Esophagus squamous epithelium (tissue), 5 donors: ENCODE data around the gene SYDE2. TPM values are rescaled to one million over a fixed set of nuclear protein-coding genes. Genes with fewer than 3 reads are reported as not detected.
A peak's percentile ranks its signal among the peaks of the same experiment; 100 is the strongest.
"Not testable (repeated sequence)": the region's sequence is repeated elsewhere in the genome, so short reads cannot be mapped to it uniquely, and the experiment has no call there.

Experiments
- DNase-seq: peaks from one replicate; lab custom pipeline; 2025; lab: John Stamatoyannopoulos, UW
- H3K27ac ChIP-seq, 4 donors: fragments of 200-600 bp; sonication (generic); one replicate each; pipeline ENCODE4 v1.5.1; 2016 to 2019; ENCODE audit warnings: mild to moderate bottlenecking in 1 of 4
- H3K27me3 ChIP-seq, 4 donors: fragments of 200-600 bp; sonication (generic); 1 replicate in 3 of 4; 2 replicates in 1 of 4; pipeline versions ENCODE4 v1.5.1 to v1.6.0; 2017 to 2021; ENCODE audit warnings: antibody characterized with exemption in 1 of 4
- H3K36me3 ChIP-seq, 3 donors: fragments of 200-600 bp; sonication (generic); one replicate each; pipeline ENCODE4 v1.5.1; 2016 to 2019
- H3K4me1 ChIP-seq, 3 donors: fragments of 200-600 bp; sonication (generic); one replicate each; pipeline ENCODE4 v1.5.1; 2017 to 2019
- H3K4me3 ChIP-seq, 4 donors: fragments of 200-600 bp; sonication (generic); 1 replicate in 3 of 4; 2 replicates in 1 of 4; pipeline ENCODE4 v1.5.1; 2016 to 2019; ENCODE audit warnings: mild to moderate bottlenecking in 2 of 4, moderate library complexity in 1 of 4
- H3K9me3 ChIP-seq, 3 donors: fragments of 200-600 bp; sonication (generic); one replicate each; pipeline ENCODE4 v1.5.1; 2016 to 2019
- POLR2A ChIP-seq, 4 donors: fragments of 450-650 bp; IDR thresholded peaks; one replicate each; pipeline ENCODE4 v1.6.1; 2017; ENCODE audit warnings: antibody characterized with exemption in 4 of 4, mild to moderate bottlenecking in 4 of 4, moderate library complexity in 3 of 4
- WGBS, 2 donors: methylation state at CpG; one replicate each; pipeline ENCODE4 v1.1.5; 2018; 5-methylcytosine and 5-hydroxymethylcytosine counted together
- intact Hi-C: fragments of 100-400 bp; cut with DNase I; formaldehyde crosslinking; loops from one replicate; pipeline ENCODE4 v1.15.0; 2022
- total RNA-seq, 4 donors: library from RNA; depleted of rRNA; stranded (reverse); fragments of >200 nt; gene quantifications; one replicate each; pipeline ENCODE4 v1.1.0, GENCODE V29; 2016
- TF ChIP-seq, protein P1 (sequence below), 6 experiments: fragments of 450-650 bp in 4 of 6; fragments of 200-600 bp in 2 of 6; sonication (generic) in 2 of 6; IDR thresholded peaks; one replicate each; pipeline ENCODE4 v1.5.1; 2016 to 2019; ENCODE audit warnings: antibody characterized with exemption in 6 of 6, mild to moderate bottlenecking in 4 of 6, moderate library complexity in 4 of 6
- donor health status: DM: yes; HTN: yes; CAD: no.

Gene SYDE2, protein sequence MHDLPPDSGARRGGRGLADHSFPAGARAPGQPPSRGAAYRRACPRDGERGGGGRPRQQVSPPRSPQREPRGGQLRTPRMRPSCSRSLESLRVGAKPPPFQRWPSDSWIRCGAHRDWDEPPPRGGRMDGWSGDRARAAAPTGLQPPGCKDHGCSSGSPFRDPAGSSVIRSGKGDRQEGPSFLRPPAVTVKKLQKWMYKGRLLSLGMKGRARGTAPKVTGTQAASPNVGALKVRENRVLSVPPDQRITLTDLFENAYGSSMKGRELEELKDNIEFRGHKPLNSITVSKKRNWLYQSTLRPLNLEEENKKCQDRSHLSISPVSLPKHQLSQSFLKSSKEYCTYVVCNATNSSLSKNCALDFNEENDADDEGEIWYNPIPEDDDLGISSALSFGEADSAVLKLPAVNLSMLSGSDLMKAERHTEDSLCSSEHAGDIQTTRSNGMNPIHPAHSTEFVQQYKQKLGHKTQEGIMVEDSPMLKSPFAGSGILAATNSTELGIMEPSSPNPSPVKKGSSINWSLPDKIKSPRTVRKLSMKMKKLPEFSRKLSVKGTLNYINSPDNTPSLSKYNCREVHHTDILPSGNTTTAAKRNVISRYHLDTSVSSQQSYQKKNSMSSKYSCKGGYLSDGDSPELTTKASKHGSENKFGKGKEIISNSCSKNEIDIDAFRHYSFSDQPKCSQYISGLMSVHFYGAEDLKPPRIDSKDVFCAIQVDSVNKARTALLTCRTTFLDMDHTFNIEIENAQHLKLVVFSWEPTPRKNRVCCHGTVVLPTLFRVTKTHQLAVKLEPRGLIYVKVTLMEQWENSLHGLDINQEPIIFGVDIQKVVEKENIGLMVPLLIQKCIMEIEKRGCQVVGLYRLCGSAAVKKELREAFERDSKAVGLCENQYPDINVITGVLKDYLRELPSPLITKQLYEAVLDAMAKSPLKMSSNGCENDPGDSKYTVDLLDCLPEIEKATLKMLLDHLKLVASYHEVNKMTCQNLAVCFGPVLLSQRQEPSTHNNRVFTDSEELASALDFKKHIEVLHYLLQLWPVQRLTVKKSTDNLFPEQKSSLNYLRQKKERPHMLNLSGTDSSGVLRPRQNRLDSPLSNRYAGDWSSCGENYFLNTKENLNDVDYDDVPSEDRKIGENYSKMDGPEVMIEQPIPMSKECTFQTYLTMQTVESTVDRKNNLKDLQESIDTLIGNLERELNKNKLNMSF
- 10 to 100 TPM in 1 of 4 donors, 1 to 10 TPM in 3; 2.8 to 10.9 (median 4.4) TPM for total RNA-seq

DNA sequence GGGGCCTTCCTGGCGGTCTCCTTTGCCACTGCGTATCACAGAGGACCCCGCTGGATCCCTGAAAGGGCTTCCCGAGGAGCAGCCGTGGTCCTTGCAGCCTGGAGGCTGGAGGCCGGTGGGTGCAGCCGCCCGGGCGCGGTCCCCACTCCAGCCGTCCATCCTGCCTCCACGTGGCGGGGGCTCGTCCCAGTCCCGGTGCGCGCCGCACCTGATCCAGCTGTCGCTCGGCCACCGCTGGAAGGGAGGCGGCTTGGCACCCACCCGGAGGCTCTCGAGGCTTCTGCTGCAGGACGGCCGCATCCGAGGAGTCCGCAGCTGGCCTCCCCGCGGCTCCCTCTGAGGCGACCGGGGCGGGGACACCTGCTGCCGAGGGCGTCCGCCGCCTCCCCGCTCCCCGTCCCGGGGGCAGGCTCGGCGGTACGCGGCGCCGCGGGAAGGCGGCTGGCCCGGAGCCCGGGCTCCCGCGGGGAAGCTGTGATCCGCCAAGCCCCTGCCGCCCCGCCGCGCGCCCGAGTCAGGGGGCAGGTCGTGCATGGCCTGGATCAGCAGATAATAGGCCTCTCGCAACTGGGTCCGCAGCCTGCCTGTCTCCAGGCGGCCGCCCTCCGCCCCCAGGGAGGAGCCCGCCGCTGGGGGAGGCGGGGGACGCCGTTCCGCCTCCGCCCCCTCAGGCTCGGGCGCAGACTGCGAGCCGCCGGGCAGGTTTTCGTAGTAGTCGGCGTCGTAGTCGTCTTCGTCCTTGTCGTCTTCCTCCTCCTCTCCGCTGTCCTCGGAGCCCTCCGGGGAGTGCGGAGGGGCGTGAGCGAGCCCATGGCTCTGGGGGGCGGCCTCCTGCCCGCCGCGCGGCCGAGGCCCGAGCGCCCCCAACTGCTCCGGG is at the start of gene SYDE2:
Gene SYDE2 (minus strand): TSS at position 554 of the 877 bp plus-strand sequence. CDS start 20 bp downstream, at position 534.
- intact Hi-C loops: no loop called here

DNA sequence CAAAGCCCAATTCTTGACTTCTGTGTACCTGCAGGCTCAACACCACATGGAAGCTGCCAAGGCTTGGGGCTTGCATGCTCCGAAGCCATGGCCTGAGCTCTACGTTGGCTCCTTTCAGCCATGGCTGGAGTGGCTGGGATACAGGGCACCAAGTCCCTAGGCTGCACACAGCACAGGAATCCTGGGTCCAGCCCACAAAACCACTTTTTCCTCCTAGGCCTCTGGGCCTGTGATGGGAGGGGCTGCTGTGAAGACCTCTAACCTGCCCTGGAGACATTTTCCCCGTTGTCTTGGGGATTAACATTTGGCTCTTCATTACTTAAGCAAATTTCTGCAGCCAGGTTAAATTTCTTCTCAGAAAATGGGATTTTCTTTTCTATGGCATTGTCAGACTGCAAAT is 48.2 kb upstream of the SYDE2 start:
- H3K9me3 ChIP-seq, H3K4me1 ChIP-seq, H3K4me3 ChIP-seq, H3K27ac ChIP-seq, H3K27me3 ChIP-seq, DNase-seq, intact Hi-C loops: not testable (repeated sequence)
- 77 to 82% methylated on average over 3 of the region's 3 CpGs for WGBS, 2 donors
- H3K36me3 ChIP-seq: peaks cover 0 to 39% (median 5%) of the 10 kb centered on the region in 3 donors

More for the DNA sequence above, at the start of gene SYDE2:
- Histone ChIP-seq H3K27me3 (peaks cover 0 to 32% (median 0%) of the 10 kb centered on the region in 4 donors), H3K36me3 (no peaks in the 10 kb centered on the region), H3K9me3 (no peaks in the 10 kb centered on the region), H3K27ac (peak within 1 kb of the TSS; percentile 81 to 97 (median 90)), H3K4me1 (peaks cover 0 to 66% (median 5%) of the 10 kb centered on the region in 3 donors), H3K4me3 (peak within 1 kb of the TSS; percentile 87 to 92 (median 88))
- 1% methylated on average over 17 of the region's 99 CpGs; no CpG with 5 or more reads in 1 of the 2 donors for WGBS, 2 donors
- peak in 2 of 4 donors; percentile 63 to 71 for TF ChIP-seq POLR2A (IDR thresholded peaks at IDR 0.05)
- TF ChIP-seq, protein P1, sequence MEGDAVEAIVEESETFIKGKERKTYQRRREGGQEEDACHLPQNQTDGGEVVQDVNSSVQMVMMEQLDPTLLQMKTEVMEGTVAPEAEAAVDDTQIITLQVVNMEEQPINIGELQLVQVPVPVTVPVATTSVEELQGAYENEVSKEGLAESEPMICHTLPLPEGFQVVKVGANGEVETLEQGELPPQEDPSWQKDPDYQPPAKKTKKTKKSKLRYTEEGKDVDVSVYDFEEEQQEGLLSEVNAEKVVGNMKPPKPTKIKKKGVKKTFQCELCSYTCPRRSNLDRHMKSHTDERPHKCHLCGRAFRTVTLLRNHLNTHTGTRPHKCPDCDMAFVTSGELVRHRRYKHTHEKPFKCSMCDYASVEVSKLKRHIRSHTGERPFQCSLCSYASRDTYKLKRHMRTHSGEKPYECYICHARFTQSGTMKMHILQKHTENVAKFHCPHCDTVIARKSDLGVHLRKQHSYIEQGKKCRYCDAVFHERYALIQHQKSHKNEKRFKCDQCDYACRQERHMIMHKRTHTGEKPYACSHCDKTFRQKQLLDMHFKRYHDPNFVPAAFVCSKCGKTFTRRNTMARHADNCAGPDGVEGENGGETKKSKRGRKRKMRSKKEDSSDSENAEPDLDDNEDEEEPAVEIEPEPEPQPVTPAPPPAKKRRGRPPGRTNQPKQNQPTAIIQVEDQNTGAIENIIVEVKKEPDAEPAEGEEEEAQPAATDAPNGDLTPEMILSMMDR (IDR thresholded peaks at IDR 0.05): peak in 1 of 6 experiments; percentile 2
- peak; percentile 16 for DNase-seq

DNA sequence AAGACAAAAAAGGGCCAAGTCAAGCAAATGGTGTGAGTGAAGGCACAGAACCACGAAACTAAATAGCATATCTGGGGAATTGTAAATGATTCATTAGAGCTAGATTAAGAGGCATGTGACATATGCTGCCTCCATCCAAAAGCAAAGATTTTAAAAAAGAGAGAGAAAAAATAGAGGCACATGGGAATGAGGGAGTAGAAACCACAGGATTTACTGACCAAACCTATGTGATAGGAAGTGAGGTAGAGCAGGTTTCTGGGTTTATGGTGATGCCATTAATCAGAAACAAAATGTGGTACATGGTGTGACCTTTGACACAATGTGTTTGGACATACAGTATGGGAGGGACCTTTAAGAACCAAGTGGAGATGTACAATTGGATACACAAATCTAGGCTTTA is 45.1 kb upstream of the SYDE2 start:
- 68 to 87% methylated on average over 1 of the region's 1 CpG for WGBS, 2 donors
- intact Hi-C loops: no loop called here
- H3K36me3 ChIP-seq: peaks cover 0 to 10% (median 0%) of the 10 kb centered on the region in 3 donors
- H3K27me3 ChIP-seq: no peaks in the 10 kb centered on the region
- H3K4me3 ChIP-seq: no peak overlapping the region
- H3K9me3 ChIP-seq: no peaks in the 10 kb centered on the region
- peaks cover 0 to 4% (median 0%) of the 10 kb centered on the region in 3 donors for H3K4me1 ChIP-seq
- no peak overlapping the region for H3K27ac ChIP-seq
- DNase-seq: no peak
- no peak for TF ChIP-seq POLR2A (IDR thresholded peaks at IDR 0.05)
- TF ChIP-seq, protein P1 (IDR thresholded peaks at IDR 0.05): no peak

DNA sequence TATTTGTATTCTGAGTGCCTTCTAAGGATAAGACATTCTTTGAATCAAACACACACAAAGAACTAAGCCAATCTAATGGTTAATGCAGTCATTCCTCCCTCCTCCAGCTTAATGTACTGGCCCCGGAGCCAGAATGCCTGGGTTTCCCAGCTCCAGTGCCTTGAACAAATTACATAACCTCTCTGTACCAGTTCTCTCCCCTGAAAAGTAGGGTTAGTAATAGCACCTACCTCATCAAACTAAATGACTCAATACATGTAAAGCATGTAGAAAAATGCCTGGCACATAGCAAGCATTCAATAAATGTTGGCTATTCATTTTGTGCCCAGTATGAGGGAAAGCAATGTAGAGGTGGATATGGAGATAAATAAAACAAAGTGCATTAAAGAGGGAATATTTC is 44.6 kb upstream of the SYDE2 start:
- peaks cover 0 to 4% (median 1%) of the 10 kb centered on the region in 3 donors for H3K4me1 ChIP-seq
- H3K9me3 ChIP-seq: no peaks in the 10 kb centered on the region
- no peaks in the 10 kb centered on the region for H3K27me3 ChIP-seq
- no peak for DNase-seq
- no peak for TF ChIP-seq POLR2A (IDR thresholded peaks at IDR 0.05)
- TF ChIP-seq, protein P1 (IDR thresholded peaks at IDR 0.05): no peak
- WGBS, 2 donors: 70 to 79% methylated on average over 1 of the region's 1 CpG
- peaks cover 0 to 5% (median 0%) of the 10 kb centered on the region in 3 donors for H3K36me3 ChIP-seq
- intact Hi-C loops: no loop called here
- H3K27ac ChIP-seq: no peak overlapping the region
- H3K4me3 ChIP-seq: no peak overlapping the region
